AG10803 (cell line): ENCODE data around the gene SEC16A.

Experiments
- DNase-seq: peaks from one replicate; pipeline ENCODE4 v3.0.0; 2010; ENCODE audit warnings: low read depth
- H3K4me3 ChIP-seq: 2 replicates; pipeline ENCODE4 v1.5.1; 2011; ENCODE audit warnings: mild to moderate bottlenecking, low read length, control low read depth
- CTCF ChIP-seq: conservative IDR thresholded peaks from 2 replicates; pipeline ENCODE4 v1.5.1; 2011; ENCODE audit warnings: mild to moderate bottlenecking, low read length, control low read depth, inconsistent platforms

Gene SEC16A

GRCh38 chr9:136495238-136495800, 12.5 kb upstream of the SEC16A start:
- H3K4me3 ChIP-seq: no peak overlapping the region
- no peak for DNase-seq
- no peak for TF ChIP-seq CTCF

- DNase-seq: no peak
- H3K4me3 ChIP-seq: no peak overlapping the region
- TF ChIP-seq CTCF: no peak
Observed at GRCh38 chr9:136494531-136495215, 11.8 kb upstream of the SEC16A start.

DNA sequence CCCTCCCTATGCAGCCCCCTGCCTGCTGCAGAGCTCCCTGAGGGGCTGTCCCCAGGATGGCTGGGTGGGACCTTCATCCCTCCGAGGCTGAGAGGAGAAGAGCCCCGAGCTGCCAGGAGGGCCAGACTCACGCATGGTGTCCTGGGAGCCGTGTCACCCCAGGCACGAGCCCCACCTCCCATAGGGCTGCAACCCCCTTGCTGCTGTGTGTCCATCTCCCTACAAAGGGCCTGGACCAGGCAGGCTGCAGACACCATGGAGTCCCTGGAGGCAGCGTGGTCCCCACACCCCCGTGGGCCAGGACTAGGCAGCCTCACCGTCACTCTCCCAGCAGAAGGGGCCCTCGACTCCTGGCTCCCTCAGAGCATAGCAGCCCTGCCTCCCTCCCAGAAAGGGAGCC, 11.2 kb upstream of the SEC16A start:
- no peak for TF ChIP-seq CTCF
- no peak for DNase-seq
- no peak overlapping the region for H3K4me3 ChIP-seq

DNA sequence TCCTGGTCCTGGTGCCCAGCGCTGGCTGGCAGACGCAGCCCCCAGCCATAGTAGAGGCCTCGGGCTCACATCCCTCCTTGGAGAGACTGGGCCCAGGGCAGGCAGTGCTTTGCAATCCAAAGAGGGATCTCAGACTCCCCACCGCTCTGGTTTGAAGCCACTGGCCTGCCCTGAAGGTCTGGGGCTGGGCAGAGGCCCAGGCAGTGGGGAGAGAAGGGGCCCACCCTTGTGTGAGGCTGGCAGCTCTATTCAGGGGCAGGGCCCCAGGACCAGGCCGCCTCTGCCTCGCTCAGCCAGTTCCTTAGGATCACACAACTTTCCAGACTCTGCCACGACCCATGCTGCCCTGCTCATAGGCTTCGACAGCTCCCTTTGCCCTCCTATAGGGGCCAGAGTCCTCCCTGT, 10.7 kb upstream of the SEC16A start:
- H3K4me3 ChIP-seq: no peak overlapping the region
- no peak for TF ChIP-seq CTCF
- no peak for DNase-seq

DNA sequence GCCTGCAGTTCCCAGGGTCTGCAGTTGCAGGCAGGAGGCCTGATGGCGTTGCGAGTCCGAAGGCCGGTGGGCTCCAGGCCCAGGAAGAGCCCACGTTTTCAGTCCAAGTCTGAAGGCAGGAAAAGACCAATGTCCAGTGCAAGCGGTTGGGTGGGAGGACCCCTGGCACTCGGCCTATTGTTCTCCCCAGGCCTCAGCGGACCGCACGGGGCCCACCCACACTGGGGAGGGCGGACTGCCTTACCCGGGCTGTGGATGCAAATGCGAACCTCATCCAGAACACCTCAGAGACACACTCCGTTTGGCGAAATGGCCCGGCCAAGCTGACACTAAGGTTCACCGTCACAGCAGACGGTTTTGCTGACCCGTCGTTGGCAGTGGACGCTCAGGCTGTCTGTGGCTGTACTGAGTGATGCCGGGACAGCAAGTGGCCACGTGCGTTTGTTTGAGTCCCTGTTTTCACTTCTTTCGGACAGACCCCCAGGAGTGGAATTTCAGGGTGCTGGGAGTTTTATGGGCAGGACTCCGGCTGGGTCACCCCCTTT, 10.2 kb upstream of the SEC16A start:
- H3K4me3 ChIP-seq: no peak overlapping the region
- TF ChIP-seq CTCF: no peak
- DNase-seq: no peak

DNA sequence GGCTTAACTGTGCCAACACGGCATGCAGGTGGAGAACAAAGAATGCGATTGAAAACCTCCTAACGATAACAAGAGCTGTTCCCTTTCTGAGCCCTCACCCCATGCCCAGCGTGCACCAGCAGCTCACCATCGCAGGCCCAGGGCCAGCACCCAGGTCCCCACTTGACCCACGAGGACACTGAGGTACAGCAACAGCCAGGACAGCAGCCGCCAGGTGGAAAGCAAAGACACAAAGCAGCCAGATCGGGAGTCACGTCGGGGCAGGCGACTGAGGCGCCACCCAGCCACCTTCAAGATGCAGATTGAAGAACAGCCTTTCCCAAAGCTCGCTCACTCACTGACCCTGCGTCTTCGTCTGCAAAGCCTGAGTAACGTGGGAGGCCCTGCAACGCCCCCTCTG, 6.9 kb upstream of the SEC16A start:
- no peak for DNase-seq
- no peak for TF ChIP-seq CTCF
- no peak overlapping the region for H3K4me3 ChIP-seq
